Parathyroid adenoma (tissue), 2 donors: Measurements from ENCODE around the gene ACVRL1.

Experiments
- H2AFZ ChIP-seq: fragments of 300-600 bp; sonication (generic); one replicate; pipeline ENCODE4 v1.7.0; 2017; ENCODE audit warnings: antibody characterized with exemption, mild to moderate bottlenecking
- H3K27ac ChIP-seq: fragments of 300-600 bp; sonication (generic); one replicate; pipeline ENCODE4 v1.7.0; 2017
- H3K27me3 ChIP-seq: fragments of 300-600 bp; sonication (generic); one replicate; pipeline ENCODE4 v1.7.0; 2017; ENCODE audit warnings: low read length; ENCODE audit not compliant: control insufficient read depth, insufficient read depth
- H3K36me3 ChIP-seq: fragments of 300-600 bp; sonication (generic); one replicate; pipeline ENCODE4 v1.7.0; 2017; ENCODE audit warnings: low read length; ENCODE audit not compliant: control insufficient read depth, insufficient read depth
- H3K4me1 ChIP-seq: fragments of 300-600 bp; sonication (generic); one replicate; pipeline ENCODE4 v1.7.0; 2017; ENCODE audit warnings: control low read depth
- H3K4me2 ChIP-seq: fragments of 300-600 bp; sonication (generic); one replicate; pipeline ENCODE4 v1.7.0; 2017; ENCODE audit warnings: low read length
- H3K4me3 ChIP-seq: fragments of 300-600 bp; sonication (generic); one replicate; pipeline ENCODE4 v1.7.0; 2017; ENCODE audit warnings: low read depth, low read length
- H3K79me2 ChIP-seq: fragments of 300-600 bp; sonication (generic); one replicate; pipeline ENCODE4 v1.7.0; 2017; ENCODE audit warnings: control low read depth
- H3K9ac ChIP-seq: fragments of 300-600 bp; sonication (generic); one replicate; pipeline ENCODE4 v1.7.0; 2017; ENCODE audit warnings: mild to moderate bottlenecking
- H3K9me3 ChIP-seq: fragments of 300-600 bp; sonication (generic); one replicate; pipeline ENCODE4 v1.7.0; 2017; ENCODE audit warnings: low read length; ENCODE audit not compliant: control insufficient read depth
- TF ChIP-seq, protein P1 (sequence below): fragments of 300-600 bp; sonication (generic); IDR thresholded peaks from one replicate; pipeline ENCODE4 v1.7.0; 2017; ENCODE audit warnings: antibody characterized with exemption, mild to moderate bottlenecking
- donor health status: primary hyperparathyroidism.

ACVRL1 gene

DNA sequence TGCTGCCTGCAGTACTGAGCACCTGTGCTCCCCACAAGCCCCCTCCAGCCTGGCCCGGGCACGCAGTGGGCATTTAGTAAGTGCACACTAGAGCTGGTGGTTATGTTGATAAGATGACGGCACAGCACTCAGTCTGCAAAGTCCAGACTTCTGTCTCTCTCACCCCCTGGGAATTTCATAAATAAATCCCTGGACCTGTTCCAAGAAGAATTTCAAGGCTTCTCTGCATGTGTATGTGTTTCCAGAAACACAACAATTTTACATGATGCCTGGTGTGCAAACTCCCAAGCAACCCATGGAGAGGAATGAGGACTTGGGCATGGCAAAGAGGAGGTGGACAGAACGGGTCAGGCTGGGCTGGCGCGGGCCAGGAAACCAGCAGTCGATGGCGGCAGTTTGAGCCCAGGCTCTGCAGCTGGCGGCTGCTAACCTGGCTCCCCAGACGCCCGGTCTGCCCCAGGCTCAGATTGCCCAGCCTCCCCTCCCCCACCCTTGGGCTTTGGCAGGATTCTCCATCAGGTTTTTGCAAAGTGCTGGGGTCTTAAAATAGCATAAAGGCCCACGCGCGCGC is 33.8 kb downstream of the ACVRL1 start:
- Histone ChIP-seq H3K4me1 (peaks cover 19% of the 10 kb centered on the region), H3K27ac (no peak overlapping the region), H3K27me3 (no peaks in the 10 kb centered on the region), H3K36me3 (no peaks in the 10 kb centered on the region), H2AFZ (no peak overlapping the region), H3K4me3 (no peak overlapping the region), H3K9me3 (no peaks in the 10 kb centered on the region), H3K9ac (no peak overlapping the region), H3K79me2 (no peaks in the 10 kb centered on the region), H3K4me2 (no peak overlapping the region)
- TF ChIP-seq, protein P1, sequence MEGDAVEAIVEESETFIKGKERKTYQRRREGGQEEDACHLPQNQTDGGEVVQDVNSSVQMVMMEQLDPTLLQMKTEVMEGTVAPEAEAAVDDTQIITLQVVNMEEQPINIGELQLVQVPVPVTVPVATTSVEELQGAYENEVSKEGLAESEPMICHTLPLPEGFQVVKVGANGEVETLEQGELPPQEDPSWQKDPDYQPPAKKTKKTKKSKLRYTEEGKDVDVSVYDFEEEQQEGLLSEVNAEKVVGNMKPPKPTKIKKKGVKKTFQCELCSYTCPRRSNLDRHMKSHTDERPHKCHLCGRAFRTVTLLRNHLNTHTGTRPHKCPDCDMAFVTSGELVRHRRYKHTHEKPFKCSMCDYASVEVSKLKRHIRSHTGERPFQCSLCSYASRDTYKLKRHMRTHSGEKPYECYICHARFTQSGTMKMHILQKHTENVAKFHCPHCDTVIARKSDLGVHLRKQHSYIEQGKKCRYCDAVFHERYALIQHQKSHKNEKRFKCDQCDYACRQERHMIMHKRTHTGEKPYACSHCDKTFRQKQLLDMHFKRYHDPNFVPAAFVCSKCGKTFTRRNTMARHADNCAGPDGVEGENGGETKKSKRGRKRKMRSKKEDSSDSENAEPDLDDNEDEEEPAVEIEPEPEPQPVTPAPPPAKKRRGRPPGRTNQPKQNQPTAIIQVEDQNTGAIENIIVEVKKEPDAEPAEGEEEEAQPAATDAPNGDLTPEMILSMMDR, result no peak

- no peak overlapping the region for H3K27ac ChIP-seq
- H3K27me3 ChIP-seq, result no peaks in the 10 kb centered on the region
- H3K4me3 ChIP-seq, result no peak overlapping the region
- no peak overlapping the region for H3K4me2 ChIP-seq
- no peaks in the 10 kb centered on the region for H3K36me3 ChIP-seq
- no peaks in the 10 kb centered on the region for H3K79me2 ChIP-seq
- peaks cover 19% of the 10 kb centered on the region for H3K4me1 ChIP-seq
- H3K9me3 ChIP-seq, result no peaks in the 10 kb centered on the region
- H3K9ac ChIP-seq, result no peak overlapping the region
- peak overlapping the region; percentile 21 for H2AFZ ChIP-seq
- TF ChIP-seq, protein P1, result no peak
These were observed 34.3 kb downstream of the ACVRL1 start for GRCh38 chr12:51941604-51942003.

- no peaks in the 10 kb centered on the region for H3K36me3 ChIP-seq
- no peaks in the 10 kb centered on the region for H3K9me3 ChIP-seq
- no peak overlapping the region for H3K4me2 ChIP-seq
- peak overlapping the region; percentile 21 for H2AFZ ChIP-seq
- no peaks in the 10 kb centered on the region for H3K27me3 ChIP-seq
- no peak overlapping the region for H3K9ac ChIP-seq
- no peak overlapping the region for H3K27ac ChIP-seq
- H3K4me1 ChIP-seq, result peaks cover 19% of the 10 kb centered on the region
- H3K4me3 ChIP-seq, result no peak overlapping the region
- TF ChIP-seq, protein P1, result no peak
- no peaks in the 10 kb centered on the region for H3K79me2 ChIP-seq
These were observed 34.8 kb downstream of the ACVRL1 start for GRCh38 chr12:51942056-51942455.

- H2AFZ ChIP-seq, result peak overlapping the region; percentile 43
- no peak overlapping the region for H3K4me2 ChIP-seq
- no peak overlapping the region for H3K27ac ChIP-seq
- H3K9ac ChIP-seq, result no peak overlapping the region
- TF ChIP-seq, protein P1, result no peak
- no peak overlapping the region for H3K4me3 ChIP-seq
- no peaks in the 10 kb centered on the region for H3K36me3 ChIP-seq
- H3K27me3 ChIP-seq, result no peaks in the 10 kb centered on the region
- H3K4me1 ChIP-seq, result peaks cover 19% of the 10 kb centered on the region
- no peaks in the 10 kb centered on the region for H3K79me2 ChIP-seq
- no peaks in the 10 kb centered on the region for H3K9me3 ChIP-seq
These were observed 35.2 kb downstream of the ACVRL1 start for GRCh38 chr12:51942501-51943000.

DNA sequence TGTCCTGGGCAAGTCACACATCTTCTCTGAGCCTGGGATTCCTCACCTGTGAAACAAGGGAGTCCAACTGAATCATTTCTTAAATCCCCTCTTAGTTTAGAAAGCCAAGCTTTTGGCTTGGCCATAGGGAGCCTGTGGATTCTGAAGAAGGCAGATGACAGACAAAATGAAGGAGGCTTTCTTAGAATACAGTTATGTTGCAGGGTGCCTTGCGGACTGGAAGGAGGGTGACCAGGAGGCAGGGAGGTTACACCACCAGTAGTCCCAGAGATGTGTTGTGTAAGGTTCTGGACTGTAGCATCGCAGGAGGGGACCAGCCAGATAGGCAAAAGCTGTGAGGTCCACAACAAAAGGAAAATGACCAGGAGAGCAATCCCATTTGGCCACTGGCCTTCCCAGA is 36.0 kb downstream of the ACVRL1 start:
- TF ChIP-seq, protein P1, result no peak
- Histone ChIP-seq H3K27me3 (no peaks in the 10 kb centered on the region), H3K36me3 (no peaks in the 10 kb centered on the region), H3K4me2 (no peak overlapping the region), H3K4me1 (peaks cover 12% of the 10 kb centered on the region), H2AFZ (no peak overlapping the region), H3K9ac (no peak overlapping the region), H3K4me3 (no peak overlapping the region), H3K27ac (no peak overlapping the region), H3K9me3 (no peaks in the 10 kb centered on the region), H3K79me2 (no peaks in the 10 kb centered on the region)
